DND-41 (cell line): ENCODE data around the gene CENPU.
"Not testable (repeated sequence)": the region's sequence is repeated elsewhere in the genome, so short reads cannot be mapped to it uniquely, and the experiment has no call there.

Experiments
- ATAC-seq: fragments of 200-7000 bp; cut with Tn5 transposase; 3 replicates; pipeline ENCODE4 v1.9.1; 2021; ENCODE audit warnings: low read depth; ENCODE audit not compliant: insufficient read depth
- DNase-seq: peaks from one replicate; pipeline ENCODE4 v3.0.0-alpha.2; 2020
- H2AFZ ChIP-seq: 2 replicates; pipeline ENCODE4 v1.6.0; 2012; ENCODE audit warnings: low read depth, low read length
- H3K27ac ChIP-seq: 2 replicates; pipeline ENCODE4 v1.5.1; 2012; ENCODE audit warnings: low read length, inconsistent platforms
- H3K27me3 ChIP-seq: fragments of 200-600 bp; sonication (generic); 2 replicates; pipeline ENCODE4 v1.6.0; 2012; ENCODE audit warnings: low read length, mild to moderate bottlenecking, inconsistent platforms; ENCODE audit not compliant: insufficient read depth, poor library complexity
- H3K36me3 ChIP-seq: 2 replicates; pipeline ENCODE4 v1.5.1; 2012; ENCODE audit warnings: low read length, inconsistent platforms; ENCODE audit not compliant: insufficient read depth
- H3K4me1 ChIP-seq: 2 replicates; pipeline ENCODE4 v1.5.1; 2012; ENCODE audit warnings: mild to moderate bottlenecking, low read length; ENCODE audit not compliant: insufficient read depth
- H3K4me2 ChIP-seq: 2 replicates; pipeline ENCODE4 v1.6.0; 2012; ENCODE audit warnings: mild to moderate bottlenecking, moderate library complexity, low read length, inconsistent platforms; ENCODE audit not compliant: insufficient read depth
- H3K4me3 ChIP-seq, 2 experiments: fragments of 200-600 bp in 1 of 2; shearing (Covaris generic) in 1 of 2; 2 replicates each; pipeline ENCODE4 v1.5.1; 2012 to 2016; ENCODE audit warnings: inconsistent platforms in 2 of 2, low read length in 2 of 2, mild to moderate bottlenecking in 2 of 2, low read depth in 1 of 2, moderate library complexity in 1 of 2
- H3K79me2 ChIP-seq: 2 replicates; pipeline ENCODE4 v1.6.0; 2012; ENCODE audit warnings: low read length, inconsistent platforms; ENCODE audit not compliant: insufficient read depth
- H3K9ac ChIP-seq: 2 replicates; pipeline ENCODE4 v1.6.0; 2012; ENCODE audit warnings: low read depth, mild to moderate bottlenecking, inconsistent platforms, low read length, moderate library complexity
- H3K9me3 ChIP-seq: 2 replicates; pipeline ENCODE4 v1.5.1; 2012; ENCODE audit warnings: low read length, moderate library complexity, mild to moderate bottlenecking, inconsistent platforms; ENCODE audit not compliant: insufficient read depth, severe bottlenecking
- H4K20me1 ChIP-seq: 2 replicates; pipeline ENCODE4 v1.6.0; 2012; ENCODE audit warnings: low read length; ENCODE audit not compliant: insufficient read depth
- CTCF ChIP-seq: IDR thresholded peaks from 2 replicates; pipeline ENCODE4 v1.5.1; 2012; ENCODE audit warnings: borderline replicate concordance, low read length, moderate library complexity, mild to moderate bottlenecking; ENCODE audit not compliant: poor library complexity, severe bottlenecking; ENCODE audit errors: extremely low read depth
- EZH2 ChIP-seq: IDR thresholded peaks from 3 replicates; pipeline ENCODE4 v1.6.1; 2012; ENCODE audit warnings: borderline replicate concordance, low read depth, mild to moderate bottlenecking, moderate library complexity, low read length, inconsistent platforms; ENCODE audit not compliant: severe bottlenecking

The CENPU gene

GRCh38 chr4:184662236-184662635, 71.7 kb downstream of the CENPU start:
- no peaks in the 10 kb centered on the region for H4K20me1 ChIP-seq
- H3K79me2 ChIP-seq, result no peaks in the 10 kb centered on the region
- no peak for ATAC-seq
- H3K36me3 ChIP-seq, result peaks cover 55% of the 10 kb centered on the region
- H3K4me1 ChIP-seq, result no peaks in the 10 kb centered on the region
- DNase-seq, result no peak
- H3K27me3 ChIP-seq, result no peaks in the 10 kb centered on the region
- no peak overlapping the region for H3K4me2 ChIP-seq
- H3K9me3 ChIP-seq, result no peaks in the 10 kb centered on the region
- H3K9ac ChIP-seq, result no peak overlapping the region
- TF ChIP-seq EZH2, result no peak
- TF ChIP-seq CTCF, result no peak
- H2AFZ ChIP-seq, result no peak overlapping the region
- no peak overlapping the region for H3K4me3 ChIP-seq
- H3K27ac ChIP-seq, result no peak overlapping the region

GRCh38 chr4:184660978-184661377, 72.9 kb downstream of the CENPU start:
- DNase-seq (no peak), ATAC-seq (no peak)
- Histone ChIP-seq H3K4me1 (no peaks in the 10 kb centered on the region), H3K36me3 (peaks cover 53% of the 10 kb centered on the region), H3K4me2 (no peak overlapping the region), H3K27me3 (no peaks in the 10 kb centered on the region), H2AFZ (no peak overlapping the region), H4K20me1 (no peaks in the 10 kb centered on the region), H3K9ac (no peak overlapping the region), H3K27ac (no peak overlapping the region), H3K79me2 (no peaks in the 10 kb centered on the region), H3K4me3 (no peak overlapping the region), H3K9me3 (no peaks in the 10 kb centered on the region)
- no peak for TF ChIP-seq EZH2
- TF ChIP-seq CTCF, result no peak

GRCh38 chr4:184657820-184658219, 76.1 kb downstream of the CENPU start:
- not testable (repeated sequence) for H3K79me2 ChIP-seq, H3K27me3 ChIP-seq, H2AFZ ChIP-seq, H4K20me1 ChIP-seq, H3K9me3 ChIP-seq, H3K4me2 ChIP-seq, H3K9ac ChIP-seq, DNase-seq, ATAC-seq, H3K4me1 ChIP-seq, H3K4me3 ChIP-seq, H3K27ac ChIP-seq
- H3K36me3 ChIP-seq, result peaks cover 42% of the 10 kb centered on the region

- Histone ChIP-seq H2AFZ (no peak overlapping the region), H3K79me2 (peaks cover 1% of the 10 kb centered on the region; the same call in 1 of the 2 replicates)
Observed at GRCh38 chr4:184657144-184657543, 76.8 kb downstream of the CENPU start.

More at GRCh38 chr4:184657144-184657543, 76.8 kb downstream of the CENPU start:
- ATAC-seq, result no peak
- Histone ChIP-seq H3K4me1 (peaks cover 3% of the 10 kb centered on the region; the same call in 1 of the 2 replicates), H3K9ac (no peak overlapping the region), H4K20me1 (no peaks in the 10 kb centered on the region), H3K9me3 (no peaks in the 10 kb centered on the region), H3K4me3 (no peak overlapping the region), H3K27ac (no peak overlapping the region), H3K36me3 (peaks cover 42% of the 10 kb centered on the region), H3K4me2 (no peak overlapping the region), H3K27me3 (no peaks in the 10 kb centered on the region)
- TF ChIP-seq EZH2, result no peak
- DNase-seq, result no peak
